Cardiac fibroblast (primary cell): ENCODE measurements around the gene ELP5.

Experiments used
- DNase-seq, 2 donors: peaks; one replicate each; pipeline versions ENCODE4 v3.0.0 to v3.0.0-alpha.2; 2010; ENCODE audit warnings: low read depth in 2 of 2
- H3K4me3 ChIP-seq, 2 donors: replicated peaks in 1 of 2; 1 replicate in 1 of 2; 2 replicates in 1 of 2; pipeline ENCODE4 v1.5.1; 2011; ENCODE audit warnings: low read depth in 2 of 2, low read length in 2 of 2, mild to moderate bottlenecking in 2 of 2, moderate library complexity in 1 of 2
- CTCF ChIP-seq: IDR thresholded peaks from one replicate; pipeline ENCODE4 v1.5.1; 2011; ENCODE audit warnings: low read depth, mild to moderate bottlenecking, low read length, inconsistent platforms

The ELP5 gene

GRCh38 chr17:7208027-7208571 lies 43.9 kb upstream of the ELP5 start:
- no peak overlapping the region for H3K4me3 ChIP-seq
- no peak for TF ChIP-seq CTCF
- DNase-seq, result no peak

GRCh38 chr17:7208754-7209460 lies 43.1 kb upstream of the ELP5 start:
- no peak overlapping the region for H3K4me3 ChIP-seq
- no peak for TF ChIP-seq CTCF
- no peak for DNase-seq

GRCh38 chr17:7211491-7212273 lies 40.3 kb upstream of the ELP5 start:
- H3K4me3 ChIP-seq, result no peak overlapping the region
- TF ChIP-seq CTCF, result no peak

GRCh38 chr17:7213895-7214299 lies 38.1 kb upstream of the ELP5 start:
- peak; percentile 85 to 87 for DNase-seq

More at GRCh38 chr17:7211491-7212273, 40.3 kb upstream of the ELP5 start:
- no peak for DNase-seq

GRCh38 chr17:7214300-7215135 lies 37.5 kb upstream of the ELP5 start:
- peak; percentile 97 for DNase-seq
- TF ChIP-seq CTCF, result peak; percentile 68
- peak overlapping the region; percentile 51 for H3K4me3 ChIP-seq

More at GRCh38 chr17:7213895-7214299, 38.1 kb upstream of the ELP5 start:
- H3K4me3 ChIP-seq, result peak overlapping the region; percentile 51
- peak; percentile 44 for TF ChIP-seq CTCF

- H3K4me3 ChIP-seq, result peak overlapping the region; percentile 51
- TF ChIP-seq CTCF, result no peak
- DNase-seq, result no peak
These were observed 36.8 kb upstream of the ELP5 start for GRCh38 chr17:7215136-7215638.
